ENCODE data around the gene EPHB1.

GRCh38 chr3:134928392-134928791 is 133.3 kb downstream of the EPHB1 start:
- TF ChIP-seq CTCF (conservative IDR thresholded peaks at IDR 0.05) = no peak
- no peak for TF ChIP-seq ZFX (IDR thresholded peaks at IDR 0.05)

All from C4-2B (cell line).